K562 (cell line): ENCODE results near the gene EXOC4. TPM values are rescaled to one million over a fixed set of nuclear protein-coding genes. Genes with fewer than 3 reads are reported as not detected.

ENCODE experiments used
- CBFA2T2 ChIP-seq: fragments of 450-650 bp; conservative IDR thresholded peaks from 2 replicates; pipeline ENCODE4 v1.6.1; 2017; ENCODE audit warnings: mild to moderate bottlenecking
- CBFA2T3 ChIP-seq: fragments of 450-650 bp; IDR thresholded peaks from 2 replicates; pipeline ENCODE4 v1.6.1; 2017
- CHD4 ChIP-seq: fragments of 200-600 bp; sonication (generic); IDR thresholded peaks from 3 replicates; pipeline ENCODE4 v1.6.1; 2012; ENCODE audit warnings: low read depth, mild to moderate bottlenecking, mixed read lengths, low read length, inconsistent platforms; ENCODE audit not compliant: insufficient read depth, insufficient replicate concordance, poor library complexity, severe bottlenecking
- DLX4 ChIP-seq: fragments of 250-450 bp; sonication (Bioruptor Pico); IDR thresholded peaks from 2 replicates; pipeline ENCODE4 v1.6.1; 2021; ENCODE audit warnings: mild to moderate bottlenecking
- FOSL1 ChIP-seq: fragments of 200-800 bp; sonication (Bioruptor generic); conservative IDR thresholded peaks from 2 replicates; pipeline ENCODE4 v1.6.1; 2016; ENCODE audit warnings: missing genetic modification characterization, missing compliant biosample characterization
- FOXM1 ChIP-seq, 2 experiments: fragments of 450-650 bp in 1 of 2; sonication (generic) in 1 of 2; formaldehyde crosslinking in 1 of 2; IDR thresholded peaks; 2 replicates each; pipeline versions ENCODE4 v1.6.1 to v1.9.0; 2017 to 2022; ENCODE audit warnings: low read depth in 2 of 2, mild to moderate bottlenecking in 2 of 2, missing genetic modification reagents in 1 of 2, moderate library complexity in 1 of 2
- GTF3C2 ChIP-seq: IDR thresholded peaks from 3 replicates; pipeline ENCODE4 v1.6.1; 2011; ENCODE audit warnings: borderline replicate concordance, mild to moderate bottlenecking, moderate library complexity; ENCODE audit not compliant: insufficient read length; ENCODE audit errors: extremely low read depth
- KAT8 ChIP-seq: fragments of 450-650 bp; IDR thresholded peaks from 2 replicates; pipeline ENCODE4 v1.6.1; 2016; ENCODE audit warnings: low read depth, mild to moderate bottlenecking
- MEIS2 ChIP-seq: fragments of 450-650 bp; IDR thresholded peaks from 2 replicates; pipeline ENCODE4 v1.6.1; 2014; ENCODE audit warnings: mild to moderate bottlenecking; ENCODE audit not compliant: partially characterized antibody
- NCOR1 ChIP-seq: fragments of 450-650 bp; IDR thresholded peaks from 2 replicates; pipeline ENCODE4 v1.6.1; 2016; ENCODE audit warnings: mild to moderate bottlenecking, moderate library complexity
- NFIC ChIP-seq: fragments of 450-650 bp; IDR thresholded peaks from 2 replicates; pipeline ENCODE4 v1.6.1; 2017; ENCODE audit warnings: mild to moderate bottlenecking, inconsistent platforms
- SIN3A ChIP-seq, 2 experiments: fragments of 150-350 bp in 1 of 2; IDR thresholded peaks; 2 replicates each; pipeline ENCODE4 v1.6.1; 2011 to 2016; ENCODE audit warnings: borderline replicate concordance in 2 of 2, low read depth in 2 of 2, low read length in 2 of 2, mild to moderate bottlenecking in 2 of 2, moderate library complexity in 2 of 2; ENCODE audit not compliant: control insufficient read depth in 1 of 2
- SRSF9 ChIP-seq: fragments of 200-400 bp; formaldehyde crosslinking; IDR thresholded peaks from 2 replicates; pipeline ENCODE4 v1.6.1; 2017; ENCODE audit warnings: low read depth, low read length, borderline replicate concordance
- TRIM25 ChIP-seq: fragments of 450-650 bp; IDR thresholded peaks from 2 replicates; pipeline ENCODE4 v1.7.0; 2016; ENCODE audit warnings: borderline replicate concordance
- ZFP36 ChIP-seq: fragments of 150-350 bp; IDR thresholded peaks from 2 replicates; pipeline ENCODE4 v1.6.1; 2018; ENCODE audit warnings: low read length, low read depth; ENCODE audit not compliant: partially characterized antibody
- ZMIZ1 ChIP-seq, 2 experiments: fragments of 150-350 bp in 1 of 2; IDR thresholded peaks; 2 replicates each; pipeline ENCODE4 v1.6.1; 2012 to 2016; ENCODE audit warnings: low read depth in 2 of 2, low read length in 2 of 2, mild to moderate bottlenecking in 1 of 2, moderate library complexity in 1 of 2
- ZNF311 ChIP-seq: fragments of 250-450 bp; sonication (Bioruptor Pico); IDR thresholded peaks from 2 replicates; pipeline ENCODE4 v1.4.0; 2020; ENCODE audit warnings: mild to moderate bottlenecking, moderate library complexity
- ZNF41 ChIP-seq: fragments of 250-450 bp; sonication (Bioruptor Pico); conservative IDR thresholded peaks from 2 replicates; pipeline ENCODE4 v1.4.0; 2020; ENCODE audit warnings: mild to moderate bottlenecking
- ZNF436 ChIP-seq: fragments of 250-450, 450-650 bp; sonication (Bioruptor Pico); formaldehyde crosslinking; IDR thresholded peaks from 2 replicates; pipeline ENCODE4 v1.7.0; 2020; ENCODE audit warnings: mild to moderate bottlenecking
- polyA plus RNA-seq, 8 experiments: library from polyadenylated mRNA; depleted of rRNA in 4 of 8; stranded (reverse) in 5 of 8; unstranded in 3 of 8; fragments of >200 nt; fragmentation: Nextera tagmentation in 2 of 8; fragmentation: Illumina TruSeq in 1 of 8; extraction: Ambion mirVana in 2 of 8; extraction: Trizol in 1 of 8; gene quantifications; 2 replicates each; pipeline versions ENCODE4 v1.2.1 to v1.2.3, GENCODE V29; 2011 to 2014; ENCODE audit warnings: inconsistent platforms in 1 of 8, missing spikeins in 1 of 8
- total RNA-seq, 7 experiments: library from RNA; depleted of rRNA in 6 of 7; stranded (reverse); fragments of >200 nt in 6 of 7; fragmentation: Illumina TruSeq in 2 of 7; extraction: Trizol in 2 of 7; gene quantifications; 2 replicates each; pipeline versions ENCODE4 v1.2.1 to v1.2.3, GENCODE V29; 2011 to 2021; ENCODE audit warnings: low replicate concordance in 1 of 7

EXOC4 gene
- total and polyA plus RNA-seq, 9 of the 15 experiments (the other 6 are each of a cell fraction or from before 2014, with no cell fraction given), result 18.5 to 73.1 (median 46.6) TPM

- TF ChIP-seq TRIM25 (no peak), ZNF311 (CRISPR knock-in tag) (no peak), FOXM1 (IDR thresholded peaks at IDR 0.05; ENCODE audit: low read depth) (no peak), FOXM1 (CRISPR knock-in tag; IDR thresholded peaks at IDR 0.05; ENCODE audit: low read depth) (no peak), CBFA2T2 (peak; percentile 51), ZNF436 (CRISPR knock-in tag) (no peak), FOSL1 (tag) (peak; percentile 77), SIN3A (IDR thresholded peaks at IDR 0.05; ENCODE audit: borderline replicate concordance in 2 of 2, control insufficient read depth in 1 of 2, low read depth in 2 of 2, low read length in 2 of 2) (no peak), GTF3C2 (no peak), NFIC (peak; percentile 56), KAT8 (no peak), DLX4 (CRISPR knock-in tag) (no peak), NCOR1 (peak; percentile 55), SRSF9 (no peak), ZFP36 (no peak), ZMIZ1 (IDR thresholded peaks at IDR 0.05; ENCODE audit: low read depth in 2 of 2, low read length in 2 of 2) (no peak), CHD4 (no peak), CBFA2T3 (peak; percentile 79), ZNF41 (no peak), MEIS2 (peak; percentile 79)
These were observed 809.6 kb downstream of the EXOC4 start (continued) for GRCh38 chr7:134062460-134062859.
